GM18873 (cell line): Measurements from ENCODE around the gene NSUN7.

Experiments
- ATAC-seq: cut with Tn5 transposase; IDR thresholded peaks from one replicate; pipeline ENCODE4 v1.9.1; 2021; ENCODE audit warnings: mild to moderate bottlenecking, moderate library complexity, moderate number of reproducible peaks; ENCODE audit not compliant: unreplicated experiment, low FRiP score

The NSUN7 gene

DNA sequence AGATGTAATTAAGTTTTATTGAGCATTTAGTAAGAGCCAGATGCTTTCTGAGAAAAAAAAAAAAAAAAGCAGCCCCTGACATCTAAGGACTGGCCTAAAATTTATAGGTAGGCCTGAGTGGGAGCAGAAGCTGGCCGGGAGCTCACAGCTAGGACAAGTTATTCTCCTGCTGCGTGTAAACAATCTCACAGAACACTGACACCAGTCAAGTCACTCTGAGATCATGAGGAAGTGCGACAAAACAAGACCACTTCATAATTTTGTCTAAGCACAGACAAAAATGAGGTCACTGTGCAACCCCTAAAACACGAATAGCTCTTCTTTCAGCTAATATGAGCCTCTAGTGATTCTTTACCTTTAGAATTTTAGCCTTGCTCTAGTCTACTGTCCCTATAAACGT lies 15.3 kb upstream of the NSUN7 start:
- ATAC-seq = no peak

DNA sequence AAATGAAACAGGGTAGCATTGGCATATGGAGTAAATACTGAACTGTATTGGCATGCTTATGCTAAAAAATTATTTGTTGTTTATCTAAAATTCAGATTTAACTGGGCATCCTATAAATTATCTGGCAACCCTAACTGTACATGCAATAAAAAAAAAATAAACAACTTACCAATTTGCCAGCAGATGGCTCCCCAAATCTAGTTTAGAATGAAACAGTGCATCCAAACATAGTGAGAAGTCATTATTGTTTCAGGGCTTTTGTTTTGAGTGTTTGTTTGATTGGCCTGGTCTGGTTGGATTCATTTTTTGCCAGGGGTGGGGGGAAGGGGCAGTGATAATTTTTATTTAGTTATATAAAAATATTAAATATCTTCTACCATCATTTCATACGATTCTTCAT lies 12.8 kb upstream of the NSUN7 start:
- no peak for ATAC-seq

DNA sequence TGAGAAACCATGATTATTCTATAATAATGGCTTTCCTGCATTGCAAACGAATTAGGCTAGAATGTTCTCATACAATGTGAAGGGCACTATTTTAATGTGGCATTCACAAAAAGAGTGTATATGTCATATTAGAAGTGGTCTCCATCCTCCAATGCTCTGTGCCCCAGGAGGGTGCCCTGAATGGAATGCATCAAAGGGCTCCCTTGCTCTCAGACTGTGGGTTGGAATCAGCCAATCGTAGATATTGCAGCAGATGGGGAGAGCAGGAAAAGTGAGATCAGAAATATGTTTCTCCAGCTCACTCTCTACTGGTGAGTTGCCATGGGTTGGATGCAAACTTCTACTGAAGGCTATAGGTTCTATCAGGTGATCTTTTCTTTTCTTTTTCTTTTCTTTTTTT lies 11.9 kb upstream of the NSUN7 start:
- no peak for ATAC-seq

DNA sequence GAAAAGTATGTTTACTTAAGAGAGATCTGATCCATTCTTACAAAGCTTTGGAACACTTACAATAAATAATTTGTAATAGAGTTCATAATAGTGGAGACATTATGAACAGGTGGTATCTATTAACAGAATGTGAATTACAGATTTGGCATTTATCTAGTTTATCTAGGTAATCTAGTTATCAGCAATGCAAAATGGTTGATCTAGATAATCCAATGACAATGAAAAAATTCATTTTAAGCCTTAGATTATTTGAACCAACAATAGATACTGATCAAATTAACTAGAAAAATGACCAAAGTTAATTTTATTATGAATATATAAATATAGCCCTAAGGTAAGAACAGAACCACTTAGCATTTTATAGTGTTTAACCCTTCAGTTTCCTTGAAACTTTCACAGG lies 10.4 kb upstream of the NSUN7 start:
- ATAC-seq = no peak

DNA sequence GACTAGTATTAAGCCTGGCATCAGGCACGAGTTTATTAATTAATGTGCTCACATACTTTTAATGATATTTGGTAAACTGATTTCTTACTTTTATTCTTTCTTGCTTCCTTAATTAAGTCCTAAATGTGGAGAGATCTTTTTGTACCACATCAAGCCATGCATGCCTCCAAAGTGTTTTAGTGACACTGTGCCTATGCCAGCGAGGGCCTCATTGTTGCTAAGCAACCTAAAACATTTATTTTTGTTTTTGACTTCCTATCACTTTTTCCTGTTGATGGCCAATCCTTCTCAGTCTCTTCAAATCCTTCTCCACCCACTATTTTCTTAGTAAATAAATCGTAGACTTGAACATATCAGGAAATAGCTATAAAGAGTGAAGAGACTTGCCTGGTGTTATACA lies 5.5 kb upstream of the NSUN7 start:
- ATAC-seq = no peak

DNA sequence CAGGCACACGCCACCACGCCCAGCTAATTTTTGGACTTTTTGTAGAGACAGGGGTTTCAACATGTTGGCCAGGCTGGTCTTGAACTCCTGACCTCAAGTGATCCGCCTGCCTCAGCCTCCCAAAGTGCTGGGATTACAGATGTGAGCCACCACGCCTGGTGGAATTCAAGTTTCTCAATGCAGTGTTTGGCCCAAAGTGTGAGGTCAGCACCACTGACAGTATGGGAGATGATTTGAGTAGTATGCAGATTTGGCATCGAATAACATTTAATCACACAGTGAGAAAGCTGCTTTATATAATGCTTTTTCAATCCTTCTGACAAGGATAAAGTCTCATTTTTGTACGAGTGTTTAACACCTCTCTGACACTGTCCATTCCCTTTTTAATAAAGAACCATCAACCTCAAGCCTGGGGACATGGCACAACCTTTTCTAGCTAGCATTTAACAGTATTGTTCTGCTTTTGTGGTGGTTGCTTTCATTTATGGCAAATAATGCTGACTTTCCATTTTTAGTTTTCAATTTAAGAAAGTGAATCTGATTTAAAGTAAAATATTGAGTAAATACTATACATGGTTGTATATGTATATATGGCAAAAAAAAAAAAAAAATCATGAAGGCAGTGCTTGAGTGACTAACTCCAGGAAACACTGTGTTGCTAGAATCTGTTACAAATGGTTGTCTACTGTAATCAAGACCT lies 4.3 kb upstream of the NSUN7 start:
- no peak for ATAC-seq

DNA sequence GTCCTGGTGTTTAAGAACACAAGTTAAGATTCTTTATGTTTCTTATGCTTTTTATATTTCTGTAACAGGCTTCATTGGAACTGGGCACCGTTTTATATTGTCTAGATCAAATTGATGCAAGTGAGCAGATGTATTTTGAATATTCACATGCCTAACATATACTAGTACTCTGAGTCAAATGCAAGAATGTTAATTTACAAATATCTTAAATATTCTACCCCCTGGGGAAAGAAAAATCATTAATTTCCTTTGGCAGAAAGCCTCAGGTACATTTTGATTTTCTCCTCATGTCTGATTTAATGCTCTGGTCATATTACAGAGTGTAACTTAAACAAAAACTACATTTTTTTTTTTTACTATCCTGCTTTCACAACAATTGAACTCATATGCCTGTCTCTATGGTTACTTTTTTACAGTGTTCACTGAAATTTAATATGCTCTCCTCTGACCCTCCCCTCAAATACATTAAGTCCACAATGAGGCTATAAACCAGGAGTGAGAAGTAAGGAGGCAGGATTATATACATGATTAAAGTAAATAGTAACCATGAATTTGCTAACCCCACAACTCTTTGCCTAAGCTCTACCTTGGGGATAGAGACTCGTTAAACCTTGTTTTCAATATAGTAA lies 2.4 kb upstream of the NSUN7 start:
- no peak for ATAC-seq

DNA sequence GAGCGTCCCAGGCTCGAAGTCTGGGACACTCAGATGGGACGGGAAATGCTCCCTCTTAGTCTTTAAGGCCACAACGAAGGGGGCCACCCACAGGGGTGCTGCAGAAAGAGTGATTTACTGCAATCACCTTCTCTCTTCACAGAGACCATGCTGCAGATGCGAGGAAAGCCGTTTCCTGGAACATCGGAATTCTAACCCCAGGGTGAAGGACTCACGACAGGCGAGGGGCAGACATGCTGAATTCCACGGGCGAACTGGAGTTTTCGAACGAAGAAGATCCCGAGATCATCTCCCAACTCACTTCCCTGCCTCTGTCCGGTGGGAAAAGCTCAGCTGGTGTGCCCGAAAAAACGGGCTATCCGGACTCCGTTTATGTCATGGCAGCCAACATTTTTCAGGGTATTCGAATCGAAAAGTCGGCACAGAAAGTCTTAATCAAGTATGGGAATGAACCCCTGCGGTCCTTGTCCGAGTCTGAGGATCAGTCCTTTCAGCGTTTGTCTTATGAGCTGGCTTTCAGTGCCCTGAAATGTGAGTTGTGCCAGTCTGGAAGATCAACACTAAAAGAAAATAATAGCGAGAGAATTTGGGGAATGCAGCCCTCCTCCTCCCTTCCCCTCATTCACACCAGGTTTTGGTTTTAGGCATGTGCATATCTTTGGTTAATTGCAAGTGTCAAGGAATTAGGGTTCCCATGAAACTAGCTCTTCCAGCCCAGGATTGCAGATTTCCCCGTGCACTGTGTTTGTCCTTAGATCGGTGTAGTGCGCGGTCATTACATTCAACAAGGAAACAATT lies 905 bp downstream of the NSUN7 start:
- no peak for ATAC-seq

DNA sequence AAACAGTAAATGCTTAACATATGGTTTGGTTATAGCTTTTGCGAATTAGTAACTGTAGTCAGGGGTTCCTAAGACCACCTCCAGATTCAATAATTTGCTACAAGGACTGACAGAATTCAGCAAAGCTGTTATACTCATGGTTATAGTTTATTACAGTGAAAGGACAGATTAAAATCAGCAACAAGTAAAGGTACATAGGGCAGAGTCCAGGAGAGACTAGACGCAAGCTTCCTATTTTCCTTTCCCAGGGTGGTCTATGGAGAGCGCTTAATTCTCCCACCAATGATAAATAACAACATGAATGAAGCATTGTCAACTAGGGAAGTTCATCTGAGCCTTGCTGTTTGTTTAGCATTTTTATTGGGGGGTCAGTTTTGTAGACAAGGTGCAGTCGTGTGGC lies 5.9 kb downstream of the NSUN7 start:
- ATAC-seq = no peak

DNA sequence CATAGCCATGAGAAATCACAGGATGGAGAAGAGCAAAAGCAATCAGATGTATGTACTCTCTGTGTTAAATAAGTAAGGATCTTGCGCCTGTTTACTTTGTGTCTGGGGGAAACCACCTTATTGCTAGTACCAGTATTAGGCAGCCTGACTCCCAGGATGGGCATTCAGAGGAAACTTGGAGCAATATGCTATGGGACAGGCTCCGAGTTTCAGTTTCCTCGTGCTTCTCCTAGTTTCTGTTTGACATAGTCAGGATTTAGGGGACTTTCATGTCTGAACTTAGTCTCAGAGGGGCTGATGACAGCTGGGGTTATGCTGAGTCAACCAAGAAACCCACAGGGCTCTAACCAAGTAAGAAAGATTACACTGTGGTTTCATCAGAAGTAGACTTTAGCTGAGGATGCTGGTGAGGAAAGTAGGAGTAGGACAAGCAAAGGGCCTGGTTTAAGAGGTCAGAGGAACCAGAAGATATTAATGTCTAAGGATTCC lies 13.5 kb downstream of the NSUN7 start:
- ATAC-seq = peak; percentile 98

DNA sequence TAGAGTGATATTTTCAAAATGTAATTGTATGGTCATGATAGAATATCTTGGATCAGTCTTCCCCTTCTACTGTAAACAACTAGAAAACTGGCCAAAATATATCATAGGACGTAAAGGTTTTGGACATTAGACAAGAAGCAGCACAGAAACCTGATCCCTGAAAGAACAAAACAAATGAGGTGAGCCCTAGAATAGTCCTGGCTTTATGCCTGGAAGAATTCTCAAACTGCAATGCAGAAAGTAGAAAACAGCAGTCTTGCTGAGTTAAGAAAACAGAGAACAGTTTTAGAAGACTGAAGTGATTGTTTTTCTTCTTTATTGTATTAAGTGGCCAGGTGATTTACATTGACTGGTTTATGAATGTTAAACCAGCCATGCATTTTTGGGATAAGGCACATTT lies 19.5 kb downstream of the NSUN7 start:
- no peak for ATAC-seq

DNA sequence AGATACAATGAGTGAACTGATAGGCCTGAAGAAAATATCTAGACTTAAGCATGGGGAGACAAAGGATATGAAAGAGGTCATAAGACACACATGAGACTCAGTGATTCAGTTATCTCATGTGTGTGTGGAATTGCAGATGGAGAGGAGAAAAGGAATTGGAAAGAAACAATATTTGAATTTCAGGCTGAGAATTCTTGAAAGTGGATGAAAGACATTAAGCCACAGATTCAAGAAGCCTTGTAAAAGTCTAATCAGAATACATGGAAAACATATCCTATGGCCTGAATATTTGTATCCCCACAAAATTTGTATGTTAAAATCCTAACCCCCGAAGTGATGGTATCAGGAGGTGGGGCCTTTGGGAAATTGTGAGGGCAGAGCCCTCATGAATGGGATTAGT lies 28.3 kb downstream of the NSUN7 start:
- no peak for ATAC-seq

DNA sequence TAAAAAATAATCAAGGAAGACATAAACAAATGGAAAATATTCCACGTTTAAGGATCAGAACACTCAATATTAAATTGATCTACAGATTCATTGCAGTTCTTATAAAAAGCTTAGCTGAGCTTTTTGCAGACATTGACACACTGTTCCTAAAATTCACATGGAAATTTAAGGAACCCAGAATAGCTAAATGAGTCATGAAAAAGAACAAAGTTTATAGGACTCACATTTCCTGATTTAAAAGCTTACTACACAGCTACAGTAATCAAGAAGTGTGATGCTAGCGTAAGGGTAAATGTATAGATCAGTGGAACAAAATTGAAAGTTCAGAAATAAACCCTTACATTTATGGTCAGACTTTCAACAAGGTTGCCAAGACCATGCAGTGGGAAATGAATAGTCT lies 33.1 kb downstream of the NSUN7 start:
- no peak for ATAC-seq

DNA sequence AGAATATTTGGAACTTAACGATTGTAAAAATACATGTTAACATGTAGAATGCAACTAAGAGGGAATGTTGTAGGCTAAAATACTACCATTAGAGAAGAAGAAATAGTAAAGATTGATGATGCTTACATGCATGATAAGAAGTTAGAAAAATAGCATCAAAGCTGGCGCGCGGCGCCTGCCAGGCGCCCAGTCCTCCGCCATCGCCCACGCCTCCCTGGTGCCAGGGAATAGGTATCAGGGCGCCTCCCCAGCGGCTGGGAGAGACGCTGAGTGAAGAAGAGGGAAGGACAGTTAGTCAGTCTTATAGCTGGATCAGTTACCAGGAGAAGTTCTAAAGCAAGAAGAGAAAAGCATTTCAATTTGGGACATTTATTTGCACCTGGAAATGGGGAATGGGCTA lies 36.0 kb downstream of the NSUN7 start:
- ATAC-seq = no peak

DNA sequence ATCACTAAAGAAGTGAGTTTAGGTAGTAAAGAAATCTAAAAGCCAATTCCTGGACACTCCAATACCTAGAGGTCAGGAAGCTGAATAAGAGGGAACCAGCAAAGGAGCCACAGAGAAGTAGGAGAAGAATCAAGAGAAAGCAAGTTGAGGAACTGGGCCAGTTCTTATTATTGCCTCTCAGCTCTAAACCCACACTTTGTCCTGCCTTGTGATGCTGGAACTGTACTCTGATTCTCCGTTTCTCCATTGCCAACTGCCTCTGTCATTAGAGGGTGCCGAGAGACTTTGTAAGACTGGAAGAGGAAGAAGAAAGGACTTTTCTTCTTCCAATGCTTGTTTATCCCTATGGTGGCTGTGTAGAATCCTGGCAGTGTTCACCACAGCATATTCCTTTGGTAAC lies 38.6 kb downstream of the NSUN7 start:
- ATAC-seq = no peak

DNA sequence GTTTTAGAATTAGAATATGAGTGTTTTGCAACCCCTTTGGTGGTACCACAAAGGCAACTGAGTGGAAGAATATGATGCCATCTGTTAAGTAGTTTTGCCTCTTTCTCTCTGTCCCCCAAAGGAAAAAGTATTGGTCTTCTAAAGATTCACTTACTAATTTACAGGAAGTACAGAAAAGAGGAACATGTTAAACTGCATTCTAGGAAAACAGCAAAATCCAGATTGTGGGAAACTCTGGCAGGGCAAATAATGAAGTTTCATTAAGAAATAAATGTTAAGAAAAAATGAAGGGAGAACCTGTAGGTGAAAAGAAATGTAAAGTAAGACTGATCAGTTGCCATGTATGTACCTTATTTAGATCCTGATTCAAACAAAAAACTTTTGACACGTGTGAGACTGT lies 39.3 kb downstream of the NSUN7 start:
- no peak for ATAC-seq

DNA sequence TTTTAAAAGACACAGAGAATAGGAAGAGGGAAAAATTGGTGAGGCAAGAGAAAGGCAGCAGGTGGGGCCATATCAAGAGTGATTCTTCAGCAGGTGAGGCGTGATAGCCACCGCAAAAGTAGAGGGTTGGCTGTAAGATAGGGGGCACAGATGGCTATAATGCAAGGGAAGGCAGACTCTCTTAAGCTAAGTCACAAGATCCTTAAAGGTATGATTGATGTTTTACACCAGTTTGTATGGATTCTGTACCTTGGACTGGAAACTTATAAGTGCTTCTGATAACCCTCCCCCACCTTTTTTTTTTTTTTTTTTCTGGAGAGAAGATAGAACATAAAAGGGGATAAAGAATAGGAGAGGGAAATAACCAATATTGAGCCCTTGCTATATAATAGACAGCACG lies 40.0 kb downstream of the NSUN7 start:
- ATAC-seq = no peak

DNA sequence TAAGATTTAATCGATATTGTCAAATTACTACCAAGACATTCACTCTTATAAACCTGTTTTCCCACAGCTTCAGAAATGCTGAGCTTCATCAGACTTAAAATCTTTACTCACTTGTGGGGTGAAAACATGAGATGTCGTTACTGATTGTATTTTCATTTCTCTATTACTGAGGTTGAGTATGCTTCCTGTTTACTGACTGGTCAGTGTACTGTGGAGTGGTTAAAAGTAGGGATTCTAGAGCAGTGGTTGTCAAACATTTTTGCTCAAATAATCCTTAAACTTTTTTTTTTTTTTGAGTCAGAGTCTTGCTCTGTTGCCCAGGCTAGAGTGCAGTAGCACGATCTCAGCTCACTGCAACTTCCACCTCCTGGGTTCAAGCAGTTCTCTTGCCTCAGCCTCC lies 50.3 kb downstream of the NSUN7 start:
- peak; percentile 79 for ATAC-seq

DNA sequence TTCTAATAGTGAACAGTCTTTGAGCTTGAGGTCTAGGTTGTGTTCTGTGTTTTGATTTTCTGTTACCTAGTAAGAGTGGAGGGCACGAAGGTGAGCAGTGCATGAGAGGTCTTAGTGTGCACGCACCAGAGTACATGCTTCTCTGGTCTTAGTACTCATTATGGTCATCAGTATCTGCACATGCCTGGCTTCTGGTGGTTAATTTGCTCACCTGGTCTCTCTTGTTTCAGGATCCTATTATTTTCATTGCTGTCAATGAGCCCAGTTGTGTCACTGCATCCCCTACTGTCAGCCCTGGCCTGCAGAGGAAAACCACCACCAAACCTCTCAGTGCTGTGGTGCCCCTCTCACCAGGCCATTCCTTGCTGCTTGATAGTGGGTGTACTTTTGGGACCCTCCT lies 54.8 kb downstream of the NSUN7 start:
- ATAC-seq = no peak

DNA sequence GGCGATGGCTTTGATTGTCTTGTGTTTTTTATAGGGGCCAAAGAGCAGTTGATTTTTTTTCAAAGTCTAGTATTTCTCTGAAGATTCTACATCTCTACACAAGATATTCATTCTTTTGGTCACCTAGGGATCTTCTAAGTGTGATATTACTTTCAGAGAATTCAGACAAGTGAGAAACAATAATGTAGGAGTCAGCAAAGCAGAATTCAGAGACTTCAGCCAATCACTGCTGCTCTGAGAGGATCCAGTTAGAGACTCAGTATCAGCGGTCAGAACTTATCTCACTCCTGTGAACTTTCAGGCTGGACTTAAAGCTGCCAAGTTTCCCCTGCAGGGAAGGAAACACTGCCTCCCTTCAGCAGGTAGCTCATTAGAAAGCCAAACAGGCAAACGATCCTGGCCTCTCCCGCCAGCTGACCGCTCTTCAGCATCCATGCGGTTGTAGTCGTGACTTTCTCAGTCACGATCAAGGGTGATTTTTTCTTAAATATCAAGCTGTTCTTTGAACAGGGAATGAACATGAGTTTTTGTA lies 59.2 kb downstream of the NSUN7 start:
- no peak for ATAC-seq

DNA sequence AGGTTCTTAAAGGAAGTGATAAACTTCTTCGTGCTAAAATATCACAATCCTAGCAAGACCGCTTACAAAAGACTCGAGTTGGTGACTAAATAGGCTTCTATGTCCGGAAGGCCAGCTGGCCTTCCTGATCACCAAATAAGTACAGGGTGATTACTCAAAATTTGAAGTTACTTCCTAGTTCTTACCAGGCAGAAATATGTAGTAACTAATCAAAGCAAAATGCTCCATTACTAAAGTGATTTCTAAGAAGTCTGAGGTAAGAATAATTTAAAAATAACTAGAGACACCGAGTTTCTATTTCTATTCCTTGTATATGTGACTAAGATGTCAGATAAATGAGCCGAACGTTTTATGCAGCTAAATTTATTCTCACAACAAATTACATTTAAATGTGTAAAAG lies 62.2 kb downstream of the NSUN7 start:
- no peak for ATAC-seq
